DOHH2 (cell line): ENCODE measurements around the gene SHMT1.
"Not testable (repeated sequence)": the region's sequence is repeated elsewhere in the genome, so short reads cannot be mapped to it uniquely, and the experiment has no call there.

Experiments used
- H3F3A ChIP-seq: fragments of 200-600 bp; sonication (generic), shearing (Covaris generic); 2 replicates; pipeline ENCODE4 v1.6.0; 2016; ENCODE audit warnings: antibody characterized with exemption, mild to moderate bottlenecking; ENCODE audit not compliant: control insufficient read depth, insufficient read depth
- H3K27ac ChIP-seq: fragments of 200-600 bp; sonication (generic); 2 replicates; pipeline ENCODE4 v1.5.1; 2014; ENCODE audit warnings: low read depth, mild to moderate bottlenecking, low read length, moderate library complexity
- H3K27me3 ChIP-seq: fragments of 200-600 bp; sonication (generic); 2 replicates; pipeline ENCODE4 v1.6.1; 2014; ENCODE audit warnings: mild to moderate bottlenecking, low read length, mixed read lengths; ENCODE audit not compliant: control insufficient read depth
- H3K36me3 ChIP-seq: fragments of 200-600 bp; sonication (generic); 2 replicates; pipeline ENCODE4 v1.6.1; 2014; ENCODE audit warnings: mild to moderate bottlenecking, low read length, moderate library complexity, mixed read lengths; ENCODE audit not compliant: control insufficient read depth
- H3K4me1 ChIP-seq: fragments of 200-600 bp; sonication (generic); 2 replicates; pipeline ENCODE4 v1.6.1; 2014; ENCODE audit warnings: mild to moderate bottlenecking, low read length, mixed read lengths; ENCODE audit not compliant: control insufficient read depth
- H3K4me2 ChIP-seq: fragments of 200-600 bp; sonication (generic); 2 replicates; pipeline ENCODE4 v1.6.0; 2014; ENCODE audit warnings: mild to moderate bottlenecking, low read length, moderate library complexity
- H3K4me3 ChIP-seq: fragments of 200-600 bp; sonication (generic); 2 replicates; pipeline ENCODE4 v1.5.1; 2014; ENCODE audit warnings: mild to moderate bottlenecking, low read length, mixed read lengths
- H3K79me2 ChIP-seq: fragments of 200-600 bp; sonication (generic); 2 replicates; pipeline ENCODE4 v1.6.1; 2014; ENCODE audit warnings: mild to moderate bottlenecking, low read length, mixed read lengths; ENCODE audit not compliant: control insufficient read depth
- H3K9me2 ChIP-seq: fragments of 200-600 bp; sonication (generic); replicated peaks from 2 replicates; pipeline ENCODE4 v1.6.1; 2014; ENCODE audit warnings: mild to moderate bottlenecking, low read length, mixed read lengths; ENCODE audit not compliant: control insufficient read depth
- H3K9me3 ChIP-seq: fragments of 200-600 bp; sonication (generic); 2 replicates; pipeline ENCODE4 v1.6.1; 2014; ENCODE audit warnings: antibody characterized with exemption, low read length, mixed read lengths; ENCODE audit not compliant: control insufficient read depth, insufficient read depth
- H4K20me1 ChIP-seq: fragments of 200-600 bp; sonication (generic); 2 replicates; pipeline ENCODE4 v1.6.0; 2014; ENCODE audit warnings: low read depth, mild to moderate bottlenecking, antibody characterized with exemption, low read length, moderate library complexity; ENCODE audit not compliant: control insufficient read depth, insufficient read depth
- EZH2phosphoT487 ChIP-seq: fragments of 200-600 bp; sonication (generic); IDR thresholded peaks from 2 replicates; pipeline ENCODE4 v1.6.1; 2017; ENCODE audit warnings: borderline replicate concordance, mild to moderate bottlenecking, antibody characterized with exemption, low read length, moderate library complexity, mixed read lengths
- TF ChIP-seq, protein P1 (sequence below): fragments of 200-600 bp; sonication (generic); IDR thresholded peaks from one replicate; pipeline ENCODE4 v1.5.1; 2014; ENCODE audit warnings: antibody characterized with exemption, mild to moderate bottlenecking, low read depth, low read length; ENCODE audit not compliant: poor library complexity, severe bottlenecking

The SHMT1 gene

DNA sequence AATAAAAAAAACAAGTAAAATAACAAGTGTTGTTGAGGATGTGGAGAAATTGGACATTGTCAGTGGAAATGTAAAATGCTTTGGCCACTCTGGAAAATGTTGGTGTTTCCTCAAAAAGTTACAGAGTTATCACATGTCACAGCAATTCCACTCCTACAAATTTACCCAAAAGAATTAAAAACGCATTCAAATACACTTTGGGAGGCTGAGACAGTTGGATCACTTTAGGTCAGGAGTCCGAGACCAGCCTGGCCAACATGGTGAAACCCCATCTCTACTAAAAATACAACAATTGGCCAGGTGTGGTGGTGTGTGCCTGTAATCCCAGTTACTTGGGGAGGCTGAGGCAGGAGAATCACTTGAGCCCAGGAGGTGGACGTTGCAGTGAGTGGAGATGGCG, 54.1 kb downstream of the SHMT1 start:
- Histone ChIP-seq H4K20me1 (peaks cover 14% of the 10 kb centered on the region; the same call in 1 of the 2 replicates), H3K4me2 (no peak overlapping the region), H3K27me3 (no peaks in the 10 kb centered on the region), H3K27ac (no peak overlapping the region), H3K4me1 (peaks cover 19% of the 10 kb centered on the region), H3K9me2 (no peaks in the 10 kb centered on the region), H3K79me2 (peaks cover 55% of the 10 kb centered on the region), H3K9me3 (no peaks in the 10 kb centered on the region), H3K4me3 (no peak overlapping the region), H3F3A (no peaks in the 10 kb centered on the region), H3K36me3 (peaks cover 69% of the 10 kb centered on the region)
- TF ChIP-seq EZH2phosphoT487: no peak
- TF ChIP-seq, protein P1, sequence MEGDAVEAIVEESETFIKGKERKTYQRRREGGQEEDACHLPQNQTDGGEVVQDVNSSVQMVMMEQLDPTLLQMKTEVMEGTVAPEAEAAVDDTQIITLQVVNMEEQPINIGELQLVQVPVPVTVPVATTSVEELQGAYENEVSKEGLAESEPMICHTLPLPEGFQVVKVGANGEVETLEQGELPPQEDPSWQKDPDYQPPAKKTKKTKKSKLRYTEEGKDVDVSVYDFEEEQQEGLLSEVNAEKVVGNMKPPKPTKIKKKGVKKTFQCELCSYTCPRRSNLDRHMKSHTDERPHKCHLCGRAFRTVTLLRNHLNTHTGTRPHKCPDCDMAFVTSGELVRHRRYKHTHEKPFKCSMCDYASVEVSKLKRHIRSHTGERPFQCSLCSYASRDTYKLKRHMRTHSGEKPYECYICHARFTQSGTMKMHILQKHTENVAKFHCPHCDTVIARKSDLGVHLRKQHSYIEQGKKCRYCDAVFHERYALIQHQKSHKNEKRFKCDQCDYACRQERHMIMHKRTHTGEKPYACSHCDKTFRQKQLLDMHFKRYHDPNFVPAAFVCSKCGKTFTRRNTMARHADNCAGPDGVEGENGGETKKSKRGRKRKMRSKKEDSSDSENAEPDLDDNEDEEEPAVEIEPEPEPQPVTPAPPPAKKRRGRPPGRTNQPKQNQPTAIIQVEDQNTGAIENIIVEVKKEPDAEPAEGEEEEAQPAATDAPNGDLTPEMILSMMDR: no peak

DNA sequence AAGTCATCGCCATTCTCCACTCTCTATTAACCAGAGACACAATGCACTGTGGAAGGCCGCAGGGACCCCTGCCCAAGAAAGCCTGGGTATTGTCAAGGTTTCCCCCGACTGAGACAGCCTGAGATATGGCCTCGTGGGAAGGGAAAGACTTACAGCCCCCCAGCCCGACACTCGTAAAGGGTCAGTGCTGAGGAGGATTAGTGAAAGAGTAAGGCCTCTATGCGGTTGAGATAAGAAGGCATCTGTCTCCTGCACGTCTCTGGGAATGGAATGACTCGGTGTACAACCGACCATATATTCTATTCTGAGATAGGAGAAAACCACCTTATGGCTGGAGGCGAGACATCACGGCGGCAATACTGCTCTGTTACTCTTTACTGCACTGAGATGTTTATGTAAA, 60.1 kb downstream of the SHMT1 start:
- not testable (repeated sequence) for H3K27ac ChIP-seq, H3K4me2 ChIP-seq, H3F3A ChIP-seq, H4K20me1 ChIP-seq, H3K27me3 ChIP-seq, H3K4me3 ChIP-seq, H3K9me2 ChIP-seq, H3K9me3 ChIP-seq, H3K4me1 ChIP-seq, H3K79me2 ChIP-seq
- peaks cover 69% of the 10 kb centered on the region for H3K36me3 ChIP-seq

DNA sequence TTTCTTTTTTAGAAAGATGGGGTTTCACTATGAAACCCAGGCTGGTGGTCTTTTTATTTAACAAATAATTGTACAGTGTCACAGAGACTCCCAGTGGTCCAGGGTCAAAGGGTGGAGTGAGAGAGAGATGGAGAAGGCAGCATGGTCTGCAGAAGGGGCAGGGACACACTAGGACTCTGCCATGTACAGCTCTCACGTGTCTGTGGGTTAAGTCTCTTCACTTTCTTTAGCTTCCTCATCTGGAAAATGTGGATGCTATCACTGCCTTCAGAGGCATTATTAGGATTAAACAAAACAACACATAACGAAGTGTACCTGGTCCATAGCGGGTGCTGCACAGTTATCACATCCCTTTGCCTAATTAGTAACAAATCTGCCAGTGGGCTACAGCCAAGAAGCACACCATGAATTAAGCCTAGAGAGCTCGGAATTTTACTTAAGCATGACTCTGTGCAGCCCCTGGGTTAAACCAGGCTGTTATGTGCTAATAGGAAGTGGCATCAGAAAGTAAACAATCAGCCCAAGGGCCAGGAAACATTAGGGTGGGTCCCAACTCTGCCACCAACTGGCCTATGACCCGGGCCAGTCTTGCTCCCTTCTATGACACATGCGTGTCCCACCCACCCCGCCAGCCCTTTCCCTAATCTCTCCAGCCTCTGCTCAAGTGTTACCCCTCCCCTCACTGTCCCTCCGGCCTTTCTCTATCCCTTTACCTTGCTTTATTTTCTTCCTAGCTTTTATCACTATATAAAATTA, 62.4 kb downstream of the SHMT1 start:
- Histone ChIP-seq H3K27me3 (no peaks in the 10 kb centered on the region), H3K9me3 (no peaks in the 10 kb centered on the region), H3K27ac (no peak overlapping the region), H3K4me2 (no peak overlapping the region), H3K4me1 (no peaks in the 10 kb centered on the region), H3K36me3 (peaks cover 60% of the 10 kb centered on the region), H3F3A (no peaks in the 10 kb centered on the region), H4K20me1 (no peaks in the 10 kb centered on the region), H3K9me2 (no peaks in the 10 kb centered on the region), H3K79me2 (no peaks in the 10 kb centered on the region), H3K4me3 (no peak overlapping the region)
- TF ChIP-seq, protein P1: no peak
- TF ChIP-seq EZH2phosphoT487: no peak

DNA sequence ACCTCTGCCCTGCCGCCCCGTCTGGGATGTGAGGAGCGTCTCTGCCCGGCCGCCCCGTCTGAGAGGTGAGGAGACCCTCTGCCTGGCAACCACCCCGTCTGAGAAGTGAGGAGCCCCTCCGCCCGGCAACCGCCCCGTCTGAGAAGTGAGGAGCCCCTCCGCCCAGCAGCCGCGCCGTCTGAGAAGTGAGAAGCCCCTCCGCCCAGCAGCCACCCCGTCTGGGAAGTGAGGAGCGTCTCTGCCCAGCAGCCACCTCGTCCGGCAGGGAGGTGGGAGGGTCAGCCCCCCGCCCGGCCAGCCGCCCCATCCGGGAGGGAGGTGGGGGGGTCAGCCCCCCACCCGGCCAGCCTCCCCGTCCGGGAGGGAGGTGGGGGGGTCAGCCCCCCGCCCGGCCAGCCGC, 65.3 kb downstream of the SHMT1 start:
- H4K20me1 ChIP-seq, H3K4me2 ChIP-seq, H3K9me2 ChIP-seq, H3K4me3 ChIP-seq, H3K9me3 ChIP-seq, H3F3A ChIP-seq, H3K4me1 ChIP-seq, H3K27ac ChIP-seq, H3K79me2 ChIP-seq, H3K27me3 ChIP-seq: not testable (repeated sequence)
- peaks cover 57% of the 10 kb centered on the region for H3K36me3 ChIP-seq
